WTC11 (cell line): ENCODE measurements around the gene DAB2.

Experiments used
- AFF4 ChIP-seq: sonication (generic); formaldehyde crosslinking; IDR thresholded peaks from 2 replicates; pipeline ENCODE4 v1.8.1; 2023; ENCODE audit warnings: mild to moderate bottlenecking, missing genetic modification reagents, borderline replicate concordance
- ATF1 ChIP-seq: sonication (generic); formaldehyde crosslinking; IDR thresholded peaks from 2 replicates; pipeline ENCODE4 v1.8.1; 2023; ENCODE audit warnings: mild to moderate bottlenecking, moderate library complexity, missing genetic modification reagents
- ATF3 ChIP-seq: sonication (generic); formaldehyde crosslinking; conservative IDR thresholded peaks from 2 replicates; pipeline ENCODE4 v1.8.1; 2022; ENCODE audit warnings: mild to moderate bottlenecking, missing genetic modification reagents
- CTCF ChIP-seq: fragments of 200-600 bp; IDR thresholded peaks from 2 replicates; pipeline ENCODE4 v1.8.0; 2022; ENCODE audit warnings: antibody characterized with exemption
- E2F4 ChIP-seq: sonication (generic); formaldehyde crosslinking; IDR thresholded peaks from 2 replicates; pipeline ENCODE4 v1.8.1; 2022; ENCODE audit warnings: low read depth, mild to moderate bottlenecking, moderate library complexity, missing genetic modification reagents, borderline replicate concordance
- ETV6 ChIP-seq: sonication (generic); formaldehyde crosslinking; IDR thresholded peaks from 2 replicates; pipeline ENCODE4 v1.8.1; 2022; ENCODE audit warnings: mild to moderate bottlenecking, missing genetic modification reagents
- FOXK1 ChIP-seq: sonication (generic); formaldehyde crosslinking; IDR thresholded peaks from 2 replicates; pipeline ENCODE4 v1.8.0; 2022; ENCODE audit warnings: mild to moderate bottlenecking, moderate library complexity, missing genetic modification reagents
- IRF1 ChIP-seq: sonication (generic); formaldehyde crosslinking; IDR thresholded peaks from 2 replicates; pipeline ENCODE4 v1.8.0; 2023; ENCODE audit warnings: missing genetic modification reagents
- JUN ChIP-seq: sonication (generic); formaldehyde crosslinking; IDR thresholded peaks from 2 replicates; pipeline ENCODE4 v1.8.0; 2023; ENCODE audit warnings: mild to moderate bottlenecking, missing genetic modification reagents
- MYBL2 ChIP-seq: sonication (generic); formaldehyde crosslinking; IDR thresholded peaks from 2 replicates; pipeline ENCODE4 v1.8.1; 2023; ENCODE audit warnings: mild to moderate bottlenecking, moderate library complexity, missing genetic modification reagents
- RORB ChIP-seq: fragments of 250-450 bp; sonication (Bioruptor Pico); IDR thresholded peaks from 2 replicates; pipeline ENCODE4 v1.9.0; 2021; ENCODE audit warnings: mild to moderate bottlenecking
- TEAD1 ChIP-seq: sonication (generic); formaldehyde crosslinking; IDR thresholded peaks from 2 replicates; pipeline ENCODE4 v1.8.0; 2022; ENCODE audit warnings: mild to moderate bottlenecking, missing genetic modification reagents
- USF1 ChIP-seq: sonication (generic); formaldehyde crosslinking; IDR thresholded peaks from 2 replicates; pipeline ENCODE4 v1.8.0; 2022; ENCODE audit warnings: mild to moderate bottlenecking, missing genetic modification reagents
- ZBTB43 ChIP-seq: sonication (generic); formaldehyde crosslinking; IDR thresholded peaks from 2 replicates; pipeline ENCODE4 v1.8.1; 2023; ENCODE audit warnings: mild to moderate bottlenecking, missing genetic modification reagents

GRCh38 chr5:39462211-39462610, 37.4 kb upstream of the DAB2 start:
- TF ChIP-seq CTCF (no peak), IRF1 (no peak), ZBTB43 (CRISPR knock-in tag) (no peak), RORB (no peak), ATF1 (CRISPR knock-in tag) (no peak), JUN (CRISPR knock-in tag) (no peak), ATF3 (no peak), FOXK1 (CRISPR knock-in tag) (no peak), ETV6 (no peak), USF1 (CRISPR knock-in tag) (no peak), MYBL2 (CRISPR knock-in tag) (no peak), AFF4 (CRISPR knock-in tag) (no peak), TEAD1 (no peak), E2F4 (CRISPR knock-in tag) (no peak)
